Measurements from ENCODE around the gene EP300. TPM values are rescaled to one million over a fixed set of nuclear protein-coding genes. Genes with fewer than 3 reads are reported as not detected.

Gene EP300
- total RNA-seq, 1 donor: 119 TPM

DNA sequence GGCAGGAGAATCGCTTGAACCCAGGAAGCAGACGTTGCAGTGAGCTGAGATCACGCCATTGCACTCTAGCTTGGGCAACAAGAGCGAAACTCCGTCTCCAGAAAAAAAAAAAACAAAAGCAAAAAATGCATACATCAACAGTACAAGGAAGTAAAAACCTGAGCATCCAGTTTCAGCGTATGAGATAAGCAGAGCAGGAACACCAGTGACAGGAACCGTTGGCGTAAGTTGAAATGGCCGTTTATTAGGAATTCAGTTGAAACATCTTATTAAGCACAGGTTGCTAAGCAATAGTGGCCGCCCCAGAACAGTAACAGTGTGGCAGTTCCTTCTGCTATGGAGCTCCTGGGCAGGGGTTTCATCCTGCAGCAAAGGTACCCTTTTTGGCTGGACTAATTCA, 108.7 kb downstream of the EP300 start:
- DNase-seq (ENCODE audit: low read depth in 2 of 3, low spot score in 2 of 3): peak in 2 of 3 donors; percentile 54 to 80

DNA sequence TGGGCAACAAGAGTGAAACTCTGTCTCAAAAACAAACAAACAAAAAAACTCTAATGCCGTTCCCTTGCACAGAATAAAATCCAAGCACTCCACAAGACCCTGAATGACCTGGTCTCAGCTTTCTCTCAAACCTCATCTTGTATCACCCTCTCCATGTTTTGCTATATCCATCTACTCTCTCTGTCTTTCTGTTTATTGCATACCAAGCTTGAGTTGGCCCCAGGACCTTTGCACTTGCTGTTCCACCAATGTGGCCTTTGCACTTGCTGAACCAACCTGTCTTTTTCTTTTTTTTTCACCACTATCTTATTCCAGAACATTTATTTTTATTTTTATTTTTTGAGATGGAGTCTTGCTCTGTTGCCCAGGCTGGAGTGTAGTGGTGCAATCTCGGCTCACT, 110.7 kb downstream of the EP300 start:
- DNase-seq (ENCODE audit: low read depth in 2 of 3, low spot score in 2 of 3): no peak

DNA sequence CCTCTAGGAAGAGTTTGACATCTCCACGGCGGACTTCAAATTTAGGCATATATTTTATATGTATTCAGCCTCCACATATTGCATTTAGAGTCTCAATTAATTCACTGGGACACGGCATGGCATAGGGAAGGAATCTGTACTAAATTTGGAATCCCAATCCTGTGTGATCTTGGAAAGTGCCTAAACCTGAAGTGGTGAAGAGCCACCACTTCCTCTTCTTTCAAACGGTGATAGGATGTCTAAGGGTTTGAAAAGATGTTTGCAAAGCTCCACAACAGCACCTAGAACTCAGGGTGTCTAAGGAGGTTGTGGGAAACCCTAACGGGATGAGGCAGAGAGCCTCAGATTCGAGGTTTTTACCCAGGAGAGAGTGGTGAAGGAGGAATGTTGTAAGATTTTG, 111.7 kb downstream of the EP300 start:
- DNase-seq (ENCODE audit: low read depth in 2 of 3, low spot score in 2 of 3): no peak

DNA sequence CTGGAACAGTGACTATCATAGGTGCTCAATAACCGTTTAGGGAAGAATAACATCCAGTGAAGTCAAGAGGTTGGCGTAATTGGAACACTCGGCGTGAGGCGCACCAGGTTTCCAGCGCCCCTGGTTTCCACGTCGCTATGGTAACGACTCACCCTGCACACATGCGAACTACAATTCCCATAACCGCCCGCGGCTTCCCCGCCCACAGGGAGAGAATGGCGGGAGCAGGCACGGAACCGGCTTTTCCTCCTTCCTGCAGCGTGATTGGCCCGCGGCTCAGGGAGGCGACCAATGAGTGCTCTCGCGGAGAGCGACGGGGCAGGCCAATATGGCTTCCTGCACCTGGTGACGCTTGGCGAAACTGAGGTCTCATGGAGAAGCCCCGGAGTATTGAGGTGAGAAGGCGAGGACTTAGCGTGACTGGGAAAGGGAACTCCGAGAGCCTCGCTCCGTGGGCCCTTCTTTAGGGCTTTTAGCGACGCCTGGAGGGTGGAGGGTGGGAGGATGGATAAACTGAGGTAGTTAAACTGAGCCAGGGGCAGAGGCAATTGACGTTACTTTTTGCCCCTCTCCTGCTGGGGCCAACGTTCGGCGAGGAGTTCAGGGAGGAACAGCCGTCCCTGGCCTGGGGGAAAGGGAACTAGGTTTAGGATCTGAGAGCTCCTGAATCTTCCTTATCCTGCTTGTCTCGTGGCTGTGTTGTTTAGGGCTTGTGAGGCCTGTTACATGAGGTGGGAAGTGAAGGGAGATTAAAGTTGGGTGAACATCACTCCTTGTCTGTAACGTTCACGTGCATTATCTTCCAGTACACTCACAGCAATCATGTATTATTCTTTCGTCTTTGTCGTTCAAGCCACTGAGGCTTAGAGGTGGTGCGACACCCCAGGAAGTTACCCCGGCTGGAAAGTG, 112.9 kb downstream of the EP300 start, which contains the start of gene L3MBTL2:
L3MBTL2 (plus strand) TSS at position 321 of the 909 bp plus-strand sequence; CDS start at position 372, 51 bp downstream.
- DNase-seq (ENCODE audit: low read depth in 2 of 3, low spot score in 2 of 3): peak; percentile 85 to 98 (median 97)

DNA sequence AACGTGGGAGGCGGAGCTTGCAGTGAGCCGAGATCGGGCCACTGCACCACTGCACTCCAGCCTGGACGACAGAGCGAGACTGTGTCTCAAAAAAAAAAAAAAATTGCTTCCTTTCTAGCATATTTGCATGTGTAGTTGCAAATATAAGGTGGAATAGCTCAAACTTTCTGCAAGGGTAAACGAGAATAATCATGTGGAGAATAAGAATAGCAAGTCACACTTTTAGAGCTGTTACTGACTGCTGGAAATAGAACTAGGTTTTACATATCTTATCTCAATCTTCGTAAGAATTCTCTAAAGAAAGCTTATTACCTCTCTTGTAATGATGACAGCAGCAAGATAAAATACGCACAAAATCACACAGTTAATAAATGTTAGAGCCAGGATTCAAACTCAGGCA, 114.3 kb downstream of the EP300 start:
- no peak for DNase-seq (ENCODE audit: low read depth in 2 of 3, low spot score in 2 of 3)

DNA sequence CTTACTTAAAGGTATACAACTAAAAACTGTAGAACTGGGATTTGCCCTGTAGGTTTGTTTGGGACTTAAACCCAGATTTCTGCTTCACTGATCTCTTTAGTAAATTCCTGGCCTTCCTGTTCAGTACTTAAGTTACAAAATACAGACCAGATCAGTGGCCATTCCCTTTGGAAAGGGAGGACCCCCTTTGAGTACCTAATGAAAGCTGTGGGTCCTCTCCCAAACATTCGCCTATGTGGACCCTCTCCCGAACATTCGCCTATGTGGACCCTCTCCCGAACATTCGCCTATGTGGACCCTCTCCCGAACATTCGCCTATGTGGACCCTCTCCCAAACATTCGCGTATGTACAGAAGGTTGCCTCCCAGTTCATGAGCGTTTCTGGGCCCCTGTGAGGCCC, 123.0 kb downstream of the EP300 start:
- no peak for DNase-seq (ENCODE audit: low read depth in 2 of 3, low spot score in 2 of 3)

DNA sequence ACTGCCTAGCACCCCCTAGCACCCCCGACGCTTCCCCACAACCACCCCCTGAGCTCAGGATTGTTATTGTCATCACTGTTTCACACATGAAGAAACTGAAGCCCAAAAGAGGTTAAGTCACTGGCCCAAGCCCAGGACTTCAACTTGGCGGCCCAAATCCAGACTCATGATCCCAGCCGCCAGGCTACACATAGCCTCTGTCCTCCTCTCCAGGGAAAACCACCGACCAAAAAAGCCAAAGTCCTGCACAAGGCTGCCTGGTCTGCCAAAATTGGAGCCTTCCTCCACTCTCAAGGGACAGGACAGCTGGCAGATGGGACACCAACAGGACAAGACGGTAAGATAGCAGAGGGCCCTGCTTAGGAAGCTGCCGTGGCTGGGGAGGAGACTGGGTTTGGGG, 123.5 kb downstream of the EP300 start:
- DNase-seq (ENCODE audit: low read depth in 2 of 3, low spot score in 2 of 3): no peak

DNA sequence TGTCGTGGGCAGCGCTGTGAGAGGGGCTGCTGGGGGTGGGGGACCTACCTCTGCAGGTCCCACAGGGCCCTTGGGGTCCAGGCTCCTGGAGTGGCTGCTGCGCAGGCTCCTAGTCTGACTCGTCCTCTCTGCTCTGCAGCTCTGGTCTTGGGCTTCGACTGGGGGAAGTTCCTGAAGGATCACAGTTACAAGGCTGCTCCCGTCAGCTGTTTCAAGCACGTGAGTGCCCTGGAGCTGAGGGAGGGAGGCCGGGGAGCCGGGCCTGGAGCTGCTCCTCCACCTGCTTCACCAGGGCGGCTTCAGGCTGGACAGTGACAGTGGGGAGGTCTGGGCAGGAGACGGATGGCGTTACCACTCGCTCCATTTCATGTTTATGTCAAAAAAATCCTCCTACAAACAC, 124.6 kb downstream of the EP300 start:
- no peak for DNase-seq (ENCODE audit: low read depth in 2 of 3, low spot score in 2 of 3)

DNA sequence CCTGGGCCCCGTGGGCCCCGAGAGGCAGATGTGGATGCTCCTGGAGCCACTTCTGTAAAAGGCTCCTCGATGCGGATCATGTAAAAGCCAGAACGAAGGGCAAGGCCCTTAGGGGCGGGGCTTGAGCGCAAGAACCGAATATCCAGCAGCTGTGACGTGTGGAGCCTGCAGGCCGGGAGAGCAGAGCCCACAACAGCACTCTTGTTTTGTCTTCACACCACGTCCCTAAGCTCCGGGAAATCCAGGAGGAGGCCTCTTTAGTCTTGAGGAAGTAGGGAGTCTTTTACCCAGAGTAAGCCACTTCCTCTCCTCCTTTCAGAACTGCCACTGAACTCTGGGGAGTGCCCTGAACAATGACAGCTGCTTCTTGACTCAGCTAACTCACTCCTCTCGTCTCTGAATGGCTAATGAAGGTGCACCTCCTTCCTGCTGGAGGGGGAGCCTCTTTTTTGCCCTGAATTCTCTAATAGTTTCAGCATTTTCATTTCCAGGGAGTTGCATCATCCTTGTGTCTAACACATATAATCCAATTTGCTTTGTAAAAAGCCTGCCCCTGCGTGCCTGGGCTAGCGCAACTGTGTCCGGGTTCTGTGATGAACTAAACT, 125.3 kb downstream of the EP300 start:
- DNase-seq (ENCODE audit: low read depth in 2 of 3, low spot score in 2 of 3): peak in 2 of 3 donors; percentile 75 to 85

DNA sequence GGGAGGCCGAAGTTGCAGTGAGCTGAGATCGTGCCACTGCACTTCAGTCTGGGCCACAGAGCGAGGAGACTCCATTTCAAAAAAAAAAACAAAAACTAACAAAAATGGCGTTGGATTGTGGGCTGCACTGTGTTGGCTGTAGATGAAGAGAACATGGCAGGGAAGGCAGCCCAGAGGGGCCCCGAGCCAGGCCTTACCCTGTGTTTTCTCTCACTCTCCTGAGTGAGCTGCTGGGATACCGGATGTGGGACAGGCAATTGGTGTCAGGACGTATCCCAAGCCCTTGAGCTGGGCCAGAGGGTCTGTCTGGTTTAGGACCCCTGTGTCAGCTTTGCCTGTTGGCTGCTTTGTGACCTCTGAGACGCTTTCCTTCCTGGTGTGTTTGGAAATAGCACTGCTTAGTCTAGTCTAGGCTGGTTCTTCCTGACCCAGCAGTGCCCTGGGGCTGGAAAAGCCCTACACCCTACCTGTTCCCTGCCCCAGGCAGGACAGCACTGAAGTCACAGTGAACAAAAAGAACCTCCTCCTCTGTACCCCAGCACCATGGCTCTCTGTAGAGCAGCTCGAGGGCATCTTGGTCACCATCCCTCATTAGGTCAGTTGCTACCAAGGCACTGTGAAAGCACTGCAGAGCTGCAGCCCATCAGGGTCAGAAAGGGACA, 130.6 kb downstream of the EP300 start:
- DNase-seq (ENCODE audit: low read depth in 2 of 3, low spot score in 2 of 3): no peak

DNA sequence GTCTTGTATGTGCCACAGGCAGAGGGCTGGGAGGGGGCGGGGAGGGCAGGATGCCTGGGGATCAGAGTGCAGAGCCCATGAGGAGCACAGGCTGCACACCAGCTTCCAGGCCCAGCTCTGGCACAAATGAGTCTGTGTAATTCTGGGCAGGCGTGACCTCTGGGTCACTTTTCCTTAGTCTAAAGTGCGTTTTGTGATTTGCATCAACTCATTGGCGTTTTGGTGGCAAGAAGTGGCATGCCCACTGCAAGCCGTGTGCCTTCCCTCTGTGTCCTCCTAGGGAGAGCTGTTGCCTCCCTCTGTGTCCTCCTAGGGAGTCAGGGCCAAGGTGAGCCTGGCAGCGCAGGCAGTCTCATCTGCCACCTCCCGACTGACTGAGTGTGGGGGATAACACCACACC, 131.1 kb downstream of the EP300 start:
- no peak for DNase-seq (ENCODE audit: low read depth in 2 of 3, low spot score in 2 of 3)

DNA sequence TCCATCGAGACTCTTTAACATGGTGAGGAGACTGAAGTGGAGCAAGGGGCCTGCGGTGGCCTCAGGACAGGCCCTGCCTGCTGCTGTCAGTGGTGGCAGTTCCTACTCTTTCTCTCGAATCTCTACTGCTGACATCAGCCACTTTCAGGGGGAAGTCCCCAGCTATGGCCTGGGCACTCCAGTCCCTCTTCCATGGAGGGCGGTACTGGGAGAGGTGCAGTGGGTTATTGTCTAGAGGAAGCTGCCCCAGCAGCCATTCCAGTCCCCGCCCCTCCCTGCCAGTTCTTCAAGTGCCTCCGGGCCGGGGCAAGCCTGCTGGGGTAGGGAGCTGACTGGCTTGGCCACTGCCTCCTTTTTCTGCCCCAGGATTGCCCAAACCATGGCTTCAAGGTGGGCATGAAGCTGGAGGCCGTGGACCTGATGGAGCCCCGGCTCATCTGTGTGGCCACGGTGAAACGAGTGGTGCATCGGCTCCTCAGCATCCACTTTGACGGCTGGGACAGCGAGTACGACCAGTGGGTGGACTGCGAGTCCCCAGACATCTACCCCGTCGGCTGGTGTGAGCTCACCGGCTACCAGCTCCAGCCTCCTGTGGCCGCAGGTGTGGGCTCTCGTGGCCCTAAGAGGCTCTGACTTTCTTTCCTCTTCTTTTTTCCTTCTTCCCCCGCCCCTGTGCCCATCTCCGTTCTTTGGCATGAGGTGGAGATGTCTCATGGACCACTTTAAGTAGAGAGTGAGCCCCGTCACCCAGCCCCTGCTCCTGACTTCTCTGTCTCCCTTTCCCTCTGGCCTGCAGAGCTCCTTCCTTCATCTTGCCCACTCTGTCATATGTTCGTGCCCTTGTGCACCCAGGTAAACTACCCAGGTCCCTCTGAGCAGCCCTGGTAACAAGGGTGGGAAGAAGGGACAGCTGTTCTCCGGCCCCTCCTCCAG, 134.6 kb downstream of the EP300 start:
- no peak for DNase-seq (ENCODE audit: low read depth in 2 of 3, low spot score in 2 of 3)

DNA sequence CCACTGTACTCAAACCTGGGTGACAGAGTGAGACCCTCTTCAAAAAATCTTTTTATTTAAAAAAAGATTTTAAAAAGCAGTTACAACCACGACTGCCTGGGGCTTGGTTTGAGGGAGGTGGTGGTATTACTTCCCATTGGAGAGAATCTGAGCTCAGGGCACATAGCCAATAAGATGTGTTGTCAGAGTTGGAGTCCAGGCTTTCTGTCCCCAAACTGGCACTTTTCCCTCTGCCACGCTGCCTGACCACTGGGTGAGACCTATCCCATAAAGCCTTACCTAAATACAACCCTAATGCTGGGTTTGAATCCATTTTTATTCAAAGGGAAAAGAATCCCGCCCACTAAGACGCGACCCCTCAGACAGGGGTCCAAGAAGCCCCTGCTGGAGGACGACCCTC, 136.8 kb downstream of the EP300 start:
- DNase-seq (ENCODE audit: low read depth in 2 of 3, low spot score in 2 of 3): no peak

Small RNA genes lying within 50 kb of the gene (small RNA-seq; reads per million reads assigned to genes)
- gene RF00019: not detected
- gene RNU6-375P: not detected

Other genes starting within 250 kb of the EP300 start
- gene ST13, start 236.0 kb upstream of the EP300 start, total RNA-seq: 86.2 TPM
- gene XPNPEP3, start 235.4 kb upstream of the EP300 start, total RNA-seq: 7.5 TPM
- gene DNAJB7, start 230.5 kb upstream of the EP300 start, total RNA-seq: not detected
- gene RBX1, start 141.2 kb upstream of the EP300 start, total RNA-seq: 40.7 TPM
- gene L3MBTL2, start 112.7 kb downstream of the EP300 start, total RNA-seq: 32.9 TPM
- 1.9 TPM for gene CHADL, start 148.3 kb downstream of the EP300 start, total RNA-seq
- gene RANGAP1, start 193.6 kb downstream of the EP300 start, total RNA-seq: 36.1 TPM
- 46.0 TPM for gene ZC3H7B, start 208.9 kb downstream of the EP300 start, total RNA-seq